PC-9 (cell line): ENCODE data around the gene RASD2. TPM values are rescaled to one million over a fixed set of nuclear protein-coding genes. Genes with fewer than 3 reads are reported as not detected.
A peak's percentile ranks its signal among the peaks of the same experiment; 100 is the strongest.

ENCODE experiments used
- BruUV-seq: library from RNA; stranded (reverse); fragments of 400-500 nt; replicated peaks from 2 replicates; lab custom pipeline; 2021; lab: Mats Ljungman, UMichigan
- CTCF ChIA-PET: fragments of 300-600 bp; sonication (Branson Sonifier 250); formaldehyde crosslinking; loops from one replicate; lab custom pipeline; 2022; ENCODE audit warnings: antibody characterized with exemption; lab: Charles Lee
- POLR2A ChIA-PET: fragments of 300-600 bp; sonication (Branson Sonifier 250); formaldehyde crosslinking; loops from one replicate; lab custom pipeline; 2022; ENCODE audit warnings: antibody characterized with exemption; ENCODE audit not compliant: unreplicated experiment; lab: Charles Lee
- DNase-seq, 2 experiments: peaks; one replicate each; pipeline versions ENCODE4 v3.0.0 to v3.0.0-alpha.2; 2015 to 2022; ENCODE audit warnings: mixed read lengths in 1 of 2
- H2AFZ ChIP-seq: fragments of 200-600 bp; sonication (generic); 2 replicates; pipeline ENCODE4 v1.8.1; 2017; ENCODE audit warnings: antibody characterized with exemption
- H3F3A ChIP-seq: fragments of 200-600 bp; sonication (generic); 2 replicates; pipeline ENCODE4 v1.8.1; 2017; ENCODE audit warnings: antibody characterized with exemption, mild to moderate bottlenecking, low read depth; ENCODE audit not compliant: insufficient read depth
- H3K27ac ChIP-seq: fragments of 200-600 bp; sonication (generic); 2 replicates; pipeline ENCODE4 v1.6.1; 2016; ENCODE audit warnings: mixed run types
- H3K27me3 ChIP-seq: fragments of 200-600 bp; sonication (generic); 2 replicates; pipeline ENCODE4 v1.6.1; 2016; ENCODE audit warnings: low read depth, mixed run types; ENCODE audit not compliant: insufficient read depth
- H3K36me3 ChIP-seq: fragments of 200-600 bp; sonication (generic); 2 replicates; pipeline ENCODE4 v1.6.1; 2016; ENCODE audit warnings: low read depth, mixed run types
- H3K4me1 ChIP-seq: fragments of 200-600 bp; sonication (generic); replicated peaks from 2 replicates; pipeline ENCODE4 v1.6.1; 2016; ENCODE audit warnings: mixed run types; ENCODE audit not compliant: insufficient read depth
- H3K4me2 ChIP-seq: fragments of 200-600 bp; sonication (generic); 2 replicates; pipeline ENCODE4 v1.6.1; 2017; ENCODE audit warnings: mixed run types
- H3K4me3 ChIP-seq: fragments of 200-600 bp; sonication (generic); 2 replicates; pipeline ENCODE4 v1.6.1; 2016; ENCODE audit warnings: mixed run types
- H3K79me2 ChIP-seq: fragments of 200-600 bp; sonication (generic); 2 replicates; pipeline ENCODE4 v1.6.1; 2017; ENCODE audit warnings: low read depth, mixed run types
- H3K9me2 ChIP-seq: fragments of 200-600 bp; sonication (generic); 2 replicates; pipeline ENCODE4 v1.8.1; 2017; ENCODE audit warnings: mild to moderate bottlenecking; ENCODE audit not compliant: insufficient read depth
- H3K9me3 ChIP-seq: fragments of 200-600 bp; sonication (generic); 2 replicates; pipeline ENCODE4 v1.8.1; 2016; ENCODE audit warnings: low read depth; ENCODE audit not compliant: insufficient read depth
- H4K20me1 ChIP-seq: fragments of 200-600 bp; sonication (generic); 2 replicates; pipeline ENCODE4 v1.8.1; 2017; ENCODE audit not compliant: insufficient read depth
- CTCF ChIP-seq: fragments of 200-600 bp; sonication (generic); conservative IDR thresholded peaks from 2 replicates; pipeline ENCODE4 v1.6.1; 2017; ENCODE audit warnings: mixed run types, antibody characterized with exemption, mild to moderate bottlenecking, moderate library complexity
- EZH2 ChIP-seq: fragments of 200-600 bp; sonication (generic); IDR thresholded peaks from 2 replicates; pipeline ENCODE4 v1.8.0; 2017; ENCODE audit warnings: antibody characterized with exemption, low read depth
- intact Hi-C: fragments of 100-400 bp; cut with micrococcal nuclease; formaldehyde crosslinking; loops from one replicate; pipeline ENCODE4 v1.10.0; 2022; ENCODE audit not compliant: unreplicated experiment
- total RNA-seq: library from RNA; stranded (reverse); gene quantifications from 2 replicates; pipeline ENCODE4 v1.2.3, GENCODE V29; 2021

RASD2 gene
- total RNA-seq, 1 experiment from 2014 or later = 0.70 TPM

DNA sequence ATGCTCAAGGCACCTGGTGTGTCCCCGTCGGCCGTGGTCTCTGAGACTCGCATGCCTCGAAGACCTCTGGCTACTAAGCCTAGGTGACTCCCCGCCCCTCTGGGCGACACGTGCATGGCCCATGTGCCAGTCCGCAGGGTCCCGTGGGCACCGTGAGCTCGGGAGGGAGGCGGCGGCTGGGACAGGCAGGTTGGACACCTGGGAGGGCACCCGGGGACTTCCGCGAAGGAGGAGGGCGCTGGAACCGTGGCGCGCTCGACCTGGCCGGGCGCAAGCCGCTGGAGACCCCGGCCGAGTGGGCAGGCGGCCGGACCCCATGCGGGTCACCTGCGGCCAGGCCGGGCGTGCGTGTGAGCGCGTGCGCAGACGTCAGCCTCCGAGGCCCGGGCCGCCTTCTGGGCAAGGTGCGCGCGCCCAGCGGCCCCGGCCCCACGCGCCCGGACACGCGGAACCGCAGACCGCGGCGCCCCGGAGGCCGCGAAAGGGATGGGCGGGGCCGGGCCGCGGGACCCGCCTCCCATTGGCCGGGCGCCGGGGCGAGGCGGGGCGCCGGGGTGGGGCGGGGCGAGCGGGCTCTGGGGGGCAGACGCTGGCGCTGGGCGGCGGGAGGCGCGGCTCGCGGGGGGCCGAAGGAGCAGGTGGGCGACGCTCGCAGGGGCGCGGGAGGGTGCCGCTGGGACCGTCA is 579 bp upstream of the RASD2 start:
- TF ChIP-seq EZH2 (no peak), CTCF (no peak)
- peak in 1 of 2 experiments; percentile 58 for DNase-seq
- no peaks in the 10 kb centered on the region for H3K79me2 ChIP-seq
- no peaks in the 10 kb centered on the region for H4K20me1 ChIP-seq
- peak overlapping the region; percentile 99 for H3K4me2 ChIP-seq
- peaks cover 32% of the 10 kb centered on the region for H3K4me1 ChIP-seq
- H3K27me3 ChIP-seq = no peaks in the 10 kb centered on the region
- H3K36me3 ChIP-seq = no peaks in the 10 kb centered on the region
- no TSS peak for BruUV-seq
- no peak overlapping the region for H3K27ac ChIP-seq
- ChIA-PET CTCF (interaction anchor here (0.6 kb wide), 1 partner anchor 13 kb away, joined by 5 read pairs; no protein-coding TSS in a partner anchor), POLR2A (no interaction called here)
- H3K4me3 ChIP-seq = peak overlapping the region; percentile 90
- H3F3A ChIP-seq = peaks cover 39% of the 10 kb centered on the region
- H2AFZ ChIP-seq = peak overlapping the region; percentile 92
- no peaks in the 10 kb centered on the region for H3K9me2 ChIP-seq
- intact Hi-C loops = loop anchor here (2.0 to 5.0 kb wide), 2 partner anchors 29 to 82 kb away; no protein-coding TSS in a partner anchor
- no peaks in the 10 kb centered on the region for H3K9me3 ChIP-seq

DNA sequence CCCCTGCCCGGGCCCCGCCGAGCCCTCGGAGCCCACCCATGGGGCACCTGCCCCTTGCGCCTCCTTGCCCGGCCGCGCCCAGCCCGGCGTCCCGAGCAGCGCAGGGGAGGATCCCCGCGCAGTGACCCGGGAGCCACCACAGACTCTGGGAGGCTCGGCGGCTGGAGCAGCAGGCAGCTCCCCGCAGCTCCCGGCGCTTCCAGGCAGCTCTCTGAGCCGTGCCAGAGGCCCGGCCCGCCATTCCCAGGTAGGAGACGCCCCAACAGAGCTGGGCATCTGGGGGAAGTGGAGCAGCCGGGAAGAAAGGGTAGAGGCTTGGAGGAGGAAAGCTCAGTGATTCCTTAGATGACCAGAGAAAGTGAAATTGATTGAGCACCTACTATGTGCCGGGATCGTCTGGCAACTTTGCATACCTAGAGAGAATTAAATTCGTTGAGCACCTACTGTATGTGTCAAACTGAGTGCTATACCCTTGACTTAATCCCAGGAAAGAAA is 670 bp downstream of the RASD2 start:
- TF ChIP-seq CTCF (no peak), EZH2 (no peak)
- Histone ChIP-seq H3K27me3 (no peaks in the 10 kb centered on the region), H3K9me3 (no peaks in the 10 kb centered on the region), H3K36me3 (no peaks in the 10 kb centered on the region), H3K79me2 (no peaks in the 10 kb centered on the region), H3F3A (peaks cover 30% of the 10 kb centered on the region), H3K4me3 (peak overlapping the region; percentile 90; the same call in 1 of the 2 replicates), H2AFZ (peak overlapping the region; percentile 92; the same call in 1 of the 2 replicates), H4K20me1 (no peaks in the 10 kb centered on the region), H3K27ac (no peak overlapping the region), H3K4me1 (peaks cover 20% of the 10 kb centered on the region), H3K4me2 (peak overlapping the region; percentile 99), H3K9me2 (no peaks in the 10 kb centered on the region)
- intact Hi-C loops = loop anchor here (2.0 kb wide), 1 partner anchor 28 kb away; no protein-coding TSS in a partner anchor
- peak in 1 of 2 experiments; percentile 32 for DNase-seq
- CTCF ChIA-PET = no interaction called here
- no TSS peak for BruUV-seq
- POLR2A ChIA-PET = interaction anchor here (0.6 kb wide), 2 partner anchors 521 to 1235 kb away, joined by 3 to 5 read pairs; partner anchors contain the start of gene IFT27

- Histone ChIP-seq H3K27me3 (no peaks in the 10 kb centered on the region), H3K36me3 (no peaks in the 10 kb centered on the region), H3F3A (peaks cover 20% of the 10 kb centered on the region), H4K20me1 (no peaks in the 10 kb centered on the region), H3K4me3 (peak overlapping the region; percentile 90; the same call in 1 of the 2 replicates), H3K4me1 (peaks cover 13% of the 10 kb centered on the region; the same call in 1 of the 2 replicates), H3K9me2 (no peaks in the 10 kb centered on the region), H3K27ac (no peak overlapping the region), H2AFZ (no peak overlapping the region), H3K79me2 (no peaks in the 10 kb centered on the region), H3K4me2 (peak overlapping the region; percentile 99), H3K9me3 (no peaks in the 10 kb centered on the region)
- CTCF ChIA-PET = no interaction called here
- BruUV-seq = no TSS peak
- DNase-seq = no peak
- intact Hi-C loops = no loop called here
- no peak for TF ChIP-seq CTCF
- TF ChIP-seq EZH2 = no peak
- POLR2A ChIA-PET = no interaction called here
Measured at GRCh38 chr22:35542157-35542938, 1.7 kb downstream of the RASD2 start.
